ENCODE measurements around the gene PCDH15. TPM values are rescaled to one million over a fixed set of nuclear protein-coding genes. Genes with fewer than 3 reads are reported as not detected.
"Not testable (repeated sequence)": the region's sequence is repeated elsewhere in the genome, so short reads cannot be mapped to it uniquely, and the experiment has no call there.

Gene PCDH15
- total RNA-seq, 2 experiments from 2014 or later, result not detected

- Histone ChIP-seq H3K4me1 (ENCODE audit: insufficient read depth, low read length) (no peaks in the 10 kb centered on the region), H3K27me3 (ENCODE audit: control insufficient read depth in 1 of 2, insufficient read depth in 2 of 2, low read length in 2 of 2) (no peaks in the 10 kb centered on the region), H3K36me3 (ENCODE audit: insufficient read depth, low read length) (no peaks in the 10 kb centered on the region), H3K9me3 (ENCODE audit: control insufficient read depth in 1 of 2, insufficient read depth in 1 of 2, low read length in 2 of 2) (peaks cover 0 to 8% of the 10 kb centered on the region in 2 experiments), H3K27ac (ENCODE audit: low read depth in 1 of 2, low read length in 2 of 2) (no peak overlapping the region), H3K4me3 (ENCODE audit: low read length) (no peak overlapping the region)
- CTCF ChIA-PET, result no interaction called here
- no peak overlapping the region for H3K27ac Mint-ChIP-seq
- no peaks in the 10 kb centered on the region for H3K27me3 Mint-ChIP-seq
- TF ChIP-seq CTCF (IDR thresholded peaks at IDR 0.05), result no peak
- H3K36me3 Mint-ChIP-seq (ENCODE audit: low read depth), result no peaks in the 10 kb centered on the region
- H3K4me3 Mint-ChIP-seq, result no peak overlapping the region
- intact Hi-C loops (cut with DNase I, micrococcal nuclease), result no loop called here
- no peaks in the 10 kb centered on the region for H3K4me1 Mint-ChIP-seq (ENCODE audit: low read depth)
- ATAC-seq (ENCODE audit: poor library complexity) (no peak), DNase-seq (no peak)
- no peaks in the 10 kb centered on the region for H3K9me3 Mint-ChIP-seq
- POLR2A ChIA-PET, result no interaction called here
Measured at GRCh38 chr10:54415483-54415882, 385.5 kb downstream of the PCDH15 start.

- ATAC-seq (ENCODE audit: poor library complexity), result no peak
- Mint-ChIP-seq H3K27me3 (no peaks in the 10 kb centered on the region), H3K4me3 (no peak overlapping the region), H3K36me3 (ENCODE audit: low read depth) (no peaks in the 10 kb centered on the region), H3K9me3 (peaks cover 9% of the 10 kb centered on the region), H3K4me1 (ENCODE audit: low read depth) (no peaks in the 10 kb centered on the region), H3K27ac (no peak overlapping the region)
- H3K4me1 ChIP-seq (ENCODE audit: insufficient read depth, low read length), result no peaks in the 10 kb centered on the region
- H3K36me3 ChIP-seq (ENCODE audit: insufficient read depth, low read length), result no peaks in the 10 kb centered on the region
- no peak overlapping the region for H3K4me3 ChIP-seq (ENCODE audit: low read length)
- no peak for DNase-seq
- ChIA-PET POLR2A (no interaction called here), CTCF (no interaction called here)
- intact Hi-C loops (cut with DNase I, micrococcal nuclease), result no loop called here
- H3K9me3 ChIP-seq (ENCODE audit: control insufficient read depth in 1 of 2, insufficient read depth in 1 of 2, low read length in 2 of 2), result no peaks in the 10 kb centered on the region
- TF ChIP-seq CTCF (IDR thresholded peaks at IDR 0.05), result no peak
- no peaks in the 10 kb centered on the region for H3K27me3 ChIP-seq (ENCODE audit: control insufficient read depth in 1 of 2, insufficient read depth in 2 of 2, low read length in 2 of 2)
- no peak overlapping the region for H3K27ac ChIP-seq (ENCODE audit: low read depth in 1 of 2, low read length in 2 of 2)
Measured at GRCh38 chr10:54402576-54402975, 398.5 kb downstream of the PCDH15 start.

GRCh38 chr10:54396031-54396430 is 405.0 kb downstream of the PCDH15 start:
- Mint-ChIP-seq H3K9me3 (peaks cover 8% of the 10 kb centered on the region), H3K4me1 (ENCODE audit: low read depth) (no peaks in the 10 kb centered on the region), H3K27me3 (no peaks in the 10 kb centered on the region), H3K27ac (no peak overlapping the region), H3K36me3 (ENCODE audit: low read depth) (no peaks in the 10 kb centered on the region), H3K4me3 (no peak overlapping the region)
- H3K27me3 ChIP-seq (ENCODE audit: control insufficient read depth in 1 of 2, insufficient read depth in 2 of 2, low read length in 2 of 2), result no peaks in the 10 kb centered on the region
- H3K27ac ChIP-seq (ENCODE audit: low read depth in 1 of 2, low read length in 2 of 2), result no peak overlapping the region
- TF ChIP-seq CTCF (IDR thresholded peaks at IDR 0.05), result no peak
- no peaks in the 10 kb centered on the region for H3K4me1 ChIP-seq (ENCODE audit: insufficient read depth, low read length)
- intact Hi-C loops (cut with DNase I, micrococcal nuclease), result no loop called here
- ChIA-PET POLR2A (no interaction called here), CTCF (no interaction called here)
- H3K36me3 ChIP-seq (ENCODE audit: insufficient read depth, low read length), result no peaks in the 10 kb centered on the region
- H3K9me3 ChIP-seq (ENCODE audit: control insufficient read depth in 1 of 2, insufficient read depth in 1 of 2, low read length in 2 of 2), result peaks cover 0 to 3% of the 10 kb centered on the region in 2 experiments
- DNase-seq (no peak), ATAC-seq (ENCODE audit: poor library complexity) (no peak)
- H3K4me3 ChIP-seq (ENCODE audit: low read length), result no peak overlapping the region

GRCh38 chr10:54394598-54394997 is 406.4 kb downstream of the PCDH15 start:
- CTCF ChIA-PET; H3K4me1 ChIP-seq (ENCODE audit: insufficient read depth, low read length); H3K9me3 ChIP-seq (ENCODE audit: control insufficient read depth in 1 of 2, insufficient read depth in 1 of 2, low read length in 2 of 2); H3K9me3 Mint-ChIP-seq; H3K36me3 Mint-ChIP-seq (ENCODE audit: low read depth); H3K36me3 ChIP-seq (ENCODE audit: insufficient read depth, low read length); H3K27me3 ChIP-seq (ENCODE audit: control insufficient read depth in 1 of 2, insufficient read depth in 2 of 2, low read length in 2 of 2); H3K4me3 Mint-ChIP-seq; POLR2A ChIA-PET; DNase-seq; H3K27ac Mint-ChIP-seq; intact Hi-C loops (cut with DNase I, micrococcal nuclease); ATAC-seq (ENCODE audit: poor library complexity); H3K4me3 ChIP-seq (ENCODE audit: low read length); H3K27ac ChIP-seq (ENCODE audit: low read depth in 1 of 2, low read length in 2 of 2); H3K4me1 Mint-ChIP-seq (ENCODE audit: low read depth); H3K27me3 Mint-ChIP-seq: not testable (repeated sequence)

Measured in CD4-positive, alpha-beta T cell (primary cell).